ENCODE results near the gene LARGE1.

Gene LARGE1

DNA sequence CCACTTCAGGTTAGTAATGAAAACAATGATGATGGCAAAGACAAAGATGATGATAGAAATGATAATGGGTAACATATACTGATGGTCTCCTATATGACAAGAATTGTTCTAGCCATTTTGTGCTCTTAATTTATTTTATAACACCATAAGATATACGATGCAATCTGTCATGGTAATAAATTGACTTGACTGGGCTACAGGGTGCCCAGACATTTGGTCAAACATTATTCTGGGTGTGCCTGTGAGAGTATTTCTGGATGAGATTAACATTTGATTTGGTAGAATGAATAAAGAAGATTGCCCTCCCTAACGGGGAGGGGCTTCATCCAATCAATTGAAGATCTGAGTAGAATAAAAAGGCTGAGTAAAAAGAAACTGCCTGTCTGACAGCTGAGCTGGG lies 237.3 kb downstream of the LARGE1 start:
- peaks cover 1% of the 10 kb centered on the region for H3K79me1 ChIP-seq (ENCODE audit: low read length)
- H3K9ac ChIP-seq (ENCODE audit: low read length), result no peak overlapping the region
- no peaks in the 10 kb centered on the region for H3K36me3 ChIP-seq (ENCODE audit: control insufficient read depth, insufficient read depth, low read length)
- no peak overlapping the region for H2AK5ac ChIP-seq (ENCODE audit: low read length)
- no peak for DNase-seq
- no peak overlapping the region for H3K4ac ChIP-seq (ENCODE audit: low read depth, low read length)
- no peak overlapping the region for H2BK5ac ChIP-seq (ENCODE audit: low read length)
- H4K8ac ChIP-seq (ENCODE audit: low read depth, low read length), result no peak overlapping the region
- H2BK120ac ChIP-seq (ENCODE audit: low read depth, low read length), result no peak overlapping the region
- no peak overlapping the region for H2BK15ac ChIP-seq (replicated peaks; ENCODE audit: low read depth)
- H3K4me1 ChIP-seq (ENCODE audit: control insufficient read depth, low read depth, low read length), result no peaks in the 10 kb centered on the region
- no peak overlapping the region for H4K5ac ChIP-seq (ENCODE audit: low read length)
- no peak overlapping the region for H3K4me2 ChIP-seq (ENCODE audit: low read length)
- H3K56ac ChIP-seq (ENCODE audit: low read length), result no peak overlapping the region
- no CpG with 5 or more reads among the region's 2 CpGs for WGBS (ENCODE audit: extremely low coverage, insufficient coverage, low lambda C conversion rate)
- H3K79me2 ChIP-seq (ENCODE audit: control insufficient read depth, insufficient read depth, low read length), result no peaks in the 10 kb centered on the region
- H3K27me3 ChIP-seq (ENCODE audit: insufficient read depth, low read length, poor library complexity), result no peaks in the 10 kb centered on the region
- no peak overlapping the region for H3K4me3 ChIP-seq (ENCODE audit: low read length)
- no peak overlapping the region for H3K18ac ChIP-seq (ENCODE audit: low read length)
- no peak overlapping the region for H3K27ac ChIP-seq (ENCODE audit: low read depth, low read length)
- no peak overlapping the region for H3K23ac ChIP-seq (ENCODE audit: low read length)

DNA sequence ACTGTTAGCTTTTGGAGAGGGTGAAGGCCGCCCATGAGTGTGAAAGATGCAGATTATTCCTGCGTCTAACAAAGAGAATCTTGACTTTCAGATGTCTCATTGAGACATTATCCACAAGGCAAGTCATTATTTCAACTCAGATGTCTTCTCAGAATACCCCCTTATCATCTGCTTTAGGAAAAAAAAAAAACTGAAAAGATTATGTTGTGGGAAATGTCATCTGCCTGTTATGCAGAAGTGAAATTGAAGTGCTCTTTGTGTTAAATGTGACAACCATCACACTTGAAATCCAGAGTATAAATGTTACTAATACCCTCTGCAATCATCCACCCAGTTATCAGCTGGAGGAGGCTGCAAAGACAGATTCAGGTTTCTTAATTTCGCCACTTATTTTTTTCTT lies 239.6 kb downstream of the LARGE1 start:
- no peak overlapping the region for H3K4me2 ChIP-seq (ENCODE audit: low read length)
- no peak for DNase-seq

DNA sequence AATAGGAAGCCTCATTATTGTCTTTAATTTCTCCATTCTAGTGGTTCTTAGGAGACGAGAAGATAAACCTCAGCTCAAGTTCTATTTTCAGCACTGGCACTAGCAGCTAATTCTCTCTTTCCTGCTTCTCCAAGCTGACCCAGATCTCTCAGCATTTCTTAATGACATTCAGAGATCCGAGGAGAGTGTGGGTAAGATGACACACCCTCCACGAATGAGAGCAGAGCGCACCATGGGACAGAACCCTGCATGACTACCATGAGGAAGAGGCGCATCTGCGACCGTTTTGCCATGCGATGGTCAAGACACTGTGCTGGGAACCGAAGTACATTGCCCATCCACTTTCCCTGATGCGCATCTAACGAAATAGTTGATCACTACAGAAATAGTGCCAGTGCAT lies 241.8 kb downstream of the LARGE1 start:
- Histone ChIP-seq H3K9ac (ENCODE audit: low read length) (no peak overlapping the region), H4K8ac (ENCODE audit: low read depth, low read length) (no peak overlapping the region), H2AK5ac (ENCODE audit: low read length) (no peak overlapping the region), H3K27me3 (ENCODE audit: insufficient read depth, low read length, poor library complexity) (no peaks in the 10 kb centered on the region), H2BK15ac (replicated peaks; ENCODE audit: low read depth) (no peak overlapping the region), H2BK5ac (ENCODE audit: low read length) (no peak overlapping the region), H3K4me1 (ENCODE audit: control insufficient read depth, low read depth, low read length) (no peaks in the 10 kb centered on the region), H3K4me3 (ENCODE audit: low read length) (no peak overlapping the region), H3K79me1 (ENCODE audit: low read length) (no peaks in the 10 kb centered on the region), H3K27ac (ENCODE audit: low read depth, low read length) (no peak overlapping the region), H4K5ac (ENCODE audit: low read length) (no peak overlapping the region), H3K18ac (ENCODE audit: low read length) (no peak overlapping the region), H2BK120ac (ENCODE audit: low read depth, low read length) (no peak overlapping the region), H3K56ac (ENCODE audit: low read length) (no peak overlapping the region), H3K23ac (ENCODE audit: low read length) (no peak overlapping the region), H3K4ac (ENCODE audit: low read depth, low read length) (no peak overlapping the region), H3K4me2 (ENCODE audit: low read length) (no peak overlapping the region), H3K36me3 (ENCODE audit: control insufficient read depth, insufficient read depth, low read length) (no peaks in the 10 kb centered on the region), H3K79me2 (ENCODE audit: control insufficient read depth, insufficient read depth, low read length) (no peaks in the 10 kb centered on the region)
- WGBS (ENCODE audit: extremely low coverage, insufficient coverage, low lambda C conversion rate), result no CpG with 5 or more reads among the region's 11 CpGs
- no peak for DNase-seq

More for the DNA sequence above, 239.6 kb downstream of the LARGE1 start:
- Histone ChIP-seq H3K27me3 (ENCODE audit: insufficient read depth, low read length, poor library complexity) (no peaks in the 10 kb centered on the region), H3K79me2 (ENCODE audit: control insufficient read depth, insufficient read depth, low read length) (no peaks in the 10 kb centered on the region), H3K18ac (ENCODE audit: low read length) (no peak overlapping the region), H3K4me3 (ENCODE audit: low read length) (no peak overlapping the region), H3K9ac (ENCODE audit: low read length) (no peak overlapping the region), H3K56ac (ENCODE audit: low read length) (no peak overlapping the region), H2BK15ac (replicated peaks; ENCODE audit: low read depth) (no peak overlapping the region), H3K23ac (ENCODE audit: low read length) (no peak overlapping the region), H4K8ac (ENCODE audit: low read depth, low read length) (no peak overlapping the region), H3K36me3 (ENCODE audit: control insufficient read depth, insufficient read depth, low read length) (no peaks in the 10 kb centered on the region), H4K5ac (ENCODE audit: low read length) (no peak overlapping the region), H2BK120ac (ENCODE audit: low read depth, low read length) (no peak overlapping the region), H3K4ac (ENCODE audit: low read depth, low read length) (no peak overlapping the region), H2BK5ac (ENCODE audit: low read length) (no peak overlapping the region), H3K4me1 (ENCODE audit: control insufficient read depth, low read depth, low read length) (no peaks in the 10 kb centered on the region), H3K79me1 (ENCODE audit: low read length) (no peaks in the 10 kb centered on the region), H2AK5ac (ENCODE audit: low read length) (no peak overlapping the region), H3K27ac (ENCODE audit: low read depth, low read length) (no peak overlapping the region)
- WGBS (ENCODE audit: extremely low coverage, insufficient coverage, low lambda C conversion rate), result no CpG with 5 or more reads among the region's 3 CpGs

DNA sequence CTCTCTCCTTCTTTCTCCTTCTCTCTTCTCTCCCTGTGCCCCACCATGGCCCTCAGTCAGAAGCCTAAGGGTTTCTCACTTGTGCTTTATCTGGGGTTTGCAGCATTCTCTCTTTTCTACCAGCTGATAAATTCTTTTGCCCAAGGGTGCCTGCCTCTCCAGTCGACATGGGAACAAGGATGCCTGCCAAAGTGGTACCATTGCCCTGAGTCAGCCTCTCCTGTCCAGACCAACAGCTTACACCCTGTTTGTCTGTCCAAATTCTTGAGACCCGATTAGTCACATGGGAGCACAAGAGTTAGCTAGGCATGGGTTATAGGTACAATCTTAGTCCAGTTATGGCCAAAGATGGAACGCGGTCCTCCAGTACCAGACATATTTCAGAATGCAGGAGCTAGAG lies 242.7 kb downstream of the LARGE1 start:
- Histone ChIP-seq H4K8ac (ENCODE audit: low read depth, low read length) (no peak overlapping the region), H2AK5ac (ENCODE audit: low read length) (no peak overlapping the region), H3K4me2 (ENCODE audit: low read length) (no peak overlapping the region), H3K23ac (ENCODE audit: low read length) (no peak overlapping the region), H3K4me1 (ENCODE audit: control insufficient read depth, low read depth, low read length) (no peaks in the 10 kb centered on the region), H2BK5ac (ENCODE audit: low read length) (no peak overlapping the region), H2BK15ac (replicated peaks; ENCODE audit: low read depth) (no peak overlapping the region), H3K18ac (ENCODE audit: low read length) (no peak overlapping the region), H3K56ac (ENCODE audit: low read length) (no peak overlapping the region), H3K79me1 (ENCODE audit: low read length) (no peaks in the 10 kb centered on the region), H3K4ac (ENCODE audit: low read depth, low read length) (no peak overlapping the region), H3K36me3 (ENCODE audit: control insufficient read depth, insufficient read depth, low read length) (no peaks in the 10 kb centered on the region), H3K4me3 (ENCODE audit: low read length) (no peak overlapping the region), H3K79me2 (ENCODE audit: control insufficient read depth, insufficient read depth, low read length) (no peaks in the 10 kb centered on the region), H2BK120ac (ENCODE audit: low read depth, low read length) (no peak overlapping the region), H3K27me3 (ENCODE audit: insufficient read depth, low read length, poor library complexity) (no peaks in the 10 kb centered on the region), H3K27ac (ENCODE audit: low read depth, low read length) (no peak overlapping the region), H4K5ac (ENCODE audit: low read length) (no peak overlapping the region), H3K9ac (ENCODE audit: low read length) (no peak overlapping the region)
- DNase-seq, result no peak
- no CpG with 5 or more reads among the region's 4 CpGs for WGBS (ENCODE audit: extremely low coverage, insufficient coverage, low lambda C conversion rate)

DNA sequence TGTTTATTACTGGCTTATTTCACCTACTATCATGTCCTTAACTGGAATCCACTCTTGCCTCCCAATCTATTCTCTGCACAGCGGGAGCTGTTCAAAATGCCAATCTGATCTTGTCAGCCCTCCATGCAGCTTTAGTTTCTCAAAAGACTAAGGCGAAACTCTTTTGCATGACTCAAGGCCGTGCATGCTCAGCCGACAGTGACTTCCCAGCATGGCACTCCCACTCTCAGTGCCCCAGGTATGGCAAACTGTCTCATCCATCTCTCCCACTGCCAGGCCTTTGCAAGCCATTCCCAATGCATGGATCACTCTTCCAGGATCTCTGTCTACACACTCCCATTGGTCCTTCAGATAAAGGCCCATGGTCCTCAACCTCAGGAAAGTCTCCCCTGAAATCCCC lies 245.9 kb downstream of the LARGE1 start:
- Histone ChIP-seq H3K36me3 (ENCODE audit: control insufficient read depth, insufficient read depth, low read length) (no peaks in the 10 kb centered on the region), H3K79me2 (ENCODE audit: control insufficient read depth, insufficient read depth, low read length) (peaks cover 2% of the 10 kb centered on the region), H3K9ac (ENCODE audit: low read length) (no peak overlapping the region), H2BK15ac (replicated peaks; ENCODE audit: low read depth) (no peak overlapping the region), H3K56ac (ENCODE audit: low read length) (no peak overlapping the region), H3K18ac (ENCODE audit: low read length) (no peak overlapping the region), H2BK5ac (ENCODE audit: low read length) (no peak overlapping the region), H4K5ac (ENCODE audit: low read length) (no peak overlapping the region), H3K27me3 (ENCODE audit: insufficient read depth, low read length, poor library complexity) (no peaks in the 10 kb centered on the region), H3K4me1 (ENCODE audit: control insufficient read depth, low read depth, low read length) (no peaks in the 10 kb centered on the region), H4K8ac (ENCODE audit: low read depth, low read length) (no peak overlapping the region), H3K4me2 (ENCODE audit: low read length) (no peak overlapping the region), H3K4ac (ENCODE audit: low read depth, low read length) (no peak overlapping the region), H3K23ac (ENCODE audit: low read length) (no peak overlapping the region), H3K79me1 (ENCODE audit: low read length) (no peaks in the 10 kb centered on the region), H3K4me3 (ENCODE audit: low read length) (no peak overlapping the region), H3K27ac (ENCODE audit: low read depth, low read length) (no peak overlapping the region), H2BK120ac (ENCODE audit: low read depth, low read length) (no peak overlapping the region), H2AK5ac (ENCODE audit: low read length) (no peak overlapping the region)
- WGBS (ENCODE audit: extremely low coverage, insufficient coverage, low lambda C conversion rate), result no CpG with 5 or more reads among the region's 4 CpGs
- peak; percentile 10 for DNase-seq

DNA sequence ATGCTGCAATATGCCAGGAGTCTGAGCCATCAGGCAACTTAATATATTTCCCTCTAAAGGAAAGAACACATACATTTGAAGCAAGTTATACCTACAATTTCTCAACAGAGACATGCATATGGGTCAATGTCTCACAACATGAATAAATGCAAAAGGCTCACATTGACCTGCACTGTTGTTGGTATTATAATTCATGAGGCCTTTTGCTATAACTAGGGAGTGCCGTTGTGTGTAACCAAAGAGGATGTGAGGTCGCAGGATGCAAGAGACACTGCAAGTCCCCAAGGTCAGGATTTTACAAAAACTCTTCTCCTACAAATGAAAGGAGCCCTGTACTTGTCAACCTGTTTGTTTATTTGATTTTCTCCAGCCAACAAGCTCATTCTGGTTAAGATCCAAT lies 250.5 kb downstream of the LARGE1 start:
- Histone ChIP-seq H2BK5ac (ENCODE audit: low read length) (no peak overlapping the region), H3K18ac (ENCODE audit: low read length) (no peak overlapping the region), H3K9ac (ENCODE audit: low read length) (no peak overlapping the region), H3K4me3 (ENCODE audit: low read length) (no peak overlapping the region), H3K36me3 (ENCODE audit: control insufficient read depth, insufficient read depth, low read length) (no peaks in the 10 kb centered on the region), H3K23ac (ENCODE audit: low read length) (no peak overlapping the region), H2AK5ac (ENCODE audit: low read length) (no peak overlapping the region), H3K27me3 (ENCODE audit: insufficient read depth, low read length, poor library complexity) (no peaks in the 10 kb centered on the region), H3K79me2 (ENCODE audit: control insufficient read depth, insufficient read depth, low read length) (peaks cover 4% of the 10 kb centered on the region), H3K4me1 (ENCODE audit: control insufficient read depth, low read depth, low read length) (peaks cover 5% of the 10 kb centered on the region), H3K4ac (ENCODE audit: low read depth, low read length) (no peak overlapping the region), H3K56ac (ENCODE audit: low read length) (no peak overlapping the region), H3K27ac (ENCODE audit: low read depth, low read length) (no peak overlapping the region), H2BK15ac (replicated peaks; ENCODE audit: low read depth) (no peak overlapping the region), H3K4me2 (ENCODE audit: low read length) (no peak overlapping the region), H2BK120ac (ENCODE audit: low read depth, low read length) (no peak overlapping the region), H4K5ac (ENCODE audit: low read length) (no peak overlapping the region), H3K79me1 (ENCODE audit: low read length) (no peaks in the 10 kb centered on the region), H4K8ac (ENCODE audit: low read depth, low read length) (no peak overlapping the region)
- no CpG with 5 or more reads among the region's 2 CpGs for WGBS (ENCODE audit: extremely low coverage, insufficient coverage, low lambda C conversion rate)
- DNase-seq, result no peak
